SK-N-SH treated with all-trans-retinoic acid at 6 μM for 48 hours (cell line): Measurements from ENCODE around the gene PLA2G4F.

ENCODE experiments used
- CSDC2 ChIP-seq: fragments of 250-450 bp; sonication (Bioruptor Pico); IDR thresholded peaks from 2 replicates; pipeline ENCODE4 v1.5.0; 2020; ENCODE audit warnings: mild to moderate bottlenecking, moderate library complexity
- CSRNP3 ChIP-seq: fragments of 250-450 bp; sonication (Bioruptor Pico); IDR thresholded peaks from 2 replicates; pipeline ENCODE4 v1.5.1; 2021; ENCODE audit warnings: mild to moderate bottlenecking, moderate library complexity
- ISL1 ChIP-seq: fragments of 250-450 bp; sonication (Bioruptor Pico); IDR thresholded peaks from 2 replicates; pipeline ENCODE4 v2.1.2; 2022; ENCODE audit warnings: mild to moderate bottlenecking, moderate library complexity
- PATZ1 ChIP-seq: fragments of 250-450 bp; sonication (Bioruptor Pico); IDR thresholded peaks from 2 replicates; pipeline ENCODE4 v1.8.0; 2020; ENCODE audit warnings: mild to moderate bottlenecking, moderate library complexity, borderline replicate concordance
- PPARA ChIP-seq: fragments of 250-450 bp; sonication (Bioruptor Pico); IDR thresholded peaks from 2 replicates; pipeline ENCODE4 v1.5.0; 2020; ENCODE audit warnings: mild to moderate bottlenecking, borderline replicate concordance
- ZFP3 ChIP-seq: fragments of 250-450 bp; sonication (Bioruptor Pico); IDR thresholded peaks from 2 replicates; pipeline ENCODE4 v1.5.0; 2020; ENCODE audit warnings: mild to moderate bottlenecking, moderate library complexity

GRCh38 chr15:42121682-42122081, 34.8 kb downstream of the PLA2G4F start:
- TF ChIP-seq ISL1 (CRISPR knock-in tag): no peak
- no peak for TF ChIP-seq PATZ1
- no peak for TF ChIP-seq ZFP3
- no peak for TF ChIP-seq CSDC2 (CRISPR knock-in tag)
- TF ChIP-seq PPARA (CRISPR knock-in tag): no peak
- no peak for TF ChIP-seq CSRNP3 (CRISPR knock-in tag)
